Activated CD4-positive, CD25-positive, alpha-beta regulatory T cell treated with anti-CD3 and anti-CD28 coated beads, Interleukin-2, amount 50 U/mL, for 72 hours (primary cell): ENCODE measurements around the gene JUP.

Experiments used
- DNase-seq: peaks from one replicate; pipeline ENCODE4 v3.0.0; 2021

Gene JUP

GRCh38 chr17:41748275-41748674 is 38.2 kb downstream of the JUP start:
- no peak for DNase-seq

- no peak for DNase-seq
Observed at GRCh38 chr17:41741709-41742108, 44.8 kb downstream of the JUP start.

- DNase-seq: no peak
Observed at GRCh38 chr17:41740506-41740905, 46.0 kb downstream of the JUP start.

DNA sequence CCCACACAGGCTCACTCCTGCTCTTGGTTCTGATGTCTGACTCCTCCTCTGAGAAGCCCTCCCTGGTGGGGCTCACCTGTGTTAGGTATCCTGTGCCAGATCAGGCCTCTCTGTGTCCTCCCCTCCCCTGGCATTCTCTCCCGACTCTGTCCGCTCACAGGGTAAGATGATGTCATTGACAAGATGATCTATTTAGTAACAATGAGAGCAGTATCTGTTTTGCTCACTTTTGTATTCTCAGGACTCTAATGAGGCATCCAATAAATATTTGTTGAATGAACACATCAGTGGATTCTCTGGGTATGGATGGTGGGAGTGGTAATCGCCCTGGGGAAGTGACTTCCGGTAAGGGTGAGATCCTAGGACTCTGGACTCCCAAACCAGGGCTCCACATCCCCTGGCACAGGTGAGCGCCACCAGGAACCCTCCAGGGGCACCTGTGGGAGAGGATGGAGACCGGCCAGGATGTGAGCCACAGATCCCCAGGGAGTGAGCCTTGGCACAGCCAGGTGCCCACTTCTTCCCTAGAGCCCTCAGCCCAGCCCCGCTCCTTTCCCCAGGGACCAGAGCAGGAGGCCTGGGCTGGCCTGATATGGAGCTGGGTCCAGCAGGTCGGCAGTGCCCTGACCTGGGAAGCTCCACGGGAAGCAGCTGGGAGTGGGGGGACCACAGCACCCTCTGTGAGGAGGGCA is 46.7 kb downstream of the JUP start:
- no peak for DNase-seq

GRCh38 chr17:41738801-41739112 is 47.8 kb downstream of the JUP start:
- DNase-seq: no peak

DNA sequence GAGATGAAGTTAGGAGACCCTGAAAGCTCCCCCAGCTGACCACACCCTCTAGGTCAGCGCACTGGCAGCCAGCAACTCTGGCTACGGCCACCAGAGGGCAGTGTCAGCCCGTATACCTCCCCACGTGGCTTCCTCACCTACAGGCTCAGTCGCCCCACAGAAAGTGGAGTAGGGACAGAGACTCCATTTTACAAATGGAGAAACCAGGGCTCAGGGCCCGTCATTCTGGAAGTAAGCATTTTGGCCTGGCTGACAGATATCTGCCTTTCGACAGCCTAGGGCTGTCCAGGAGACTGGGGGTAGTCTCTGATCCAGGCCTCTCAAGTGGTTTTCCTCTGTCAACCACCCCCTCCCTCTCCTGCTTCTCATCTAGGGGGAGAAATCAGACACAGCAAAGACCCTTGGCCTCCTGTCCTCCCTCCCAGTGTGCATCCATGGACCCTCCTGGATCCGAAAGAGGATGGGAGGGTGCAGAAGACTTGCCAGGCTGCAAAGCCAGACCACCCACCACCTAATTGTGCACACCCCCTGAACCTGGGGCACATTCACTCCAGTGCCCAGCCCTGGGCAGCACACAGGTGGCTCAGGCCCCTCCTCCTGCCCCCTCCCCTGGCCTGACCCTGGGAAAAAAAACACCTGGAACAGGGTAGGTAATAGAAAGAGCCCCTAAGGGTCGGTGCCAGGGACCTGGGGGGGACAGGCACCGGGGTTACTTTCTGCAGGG is 48.3 kb downstream of the JUP start:
- peak; percentile 86 for DNase-seq

DNA sequence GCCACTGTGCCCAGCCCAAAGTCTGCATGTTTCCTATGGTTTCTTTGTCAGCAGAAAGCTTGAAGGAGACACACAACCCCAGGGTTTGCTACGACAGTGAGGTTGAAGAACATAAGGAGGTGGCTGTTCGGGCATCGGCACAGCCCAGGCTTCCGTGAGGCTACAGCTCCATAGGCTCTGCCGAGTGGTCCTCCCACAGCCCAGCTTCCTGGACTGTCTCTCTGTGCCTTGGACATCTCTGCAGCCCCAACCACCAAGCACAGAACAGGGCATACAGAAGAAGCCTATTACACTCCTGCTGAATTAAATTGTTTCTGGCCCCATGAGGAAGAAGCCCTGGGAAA is 48.9 kb downstream of the JUP start:
- DNase-seq: no peak

GRCh38 chr17:41736983-41737679 is 49.4 kb downstream of the JUP start:
- no peak for DNase-seq

GRCh38 chr17:41735744-41736143 is 50.8 kb downstream of the JUP start:
- no peak for DNase-seq

DNA sequence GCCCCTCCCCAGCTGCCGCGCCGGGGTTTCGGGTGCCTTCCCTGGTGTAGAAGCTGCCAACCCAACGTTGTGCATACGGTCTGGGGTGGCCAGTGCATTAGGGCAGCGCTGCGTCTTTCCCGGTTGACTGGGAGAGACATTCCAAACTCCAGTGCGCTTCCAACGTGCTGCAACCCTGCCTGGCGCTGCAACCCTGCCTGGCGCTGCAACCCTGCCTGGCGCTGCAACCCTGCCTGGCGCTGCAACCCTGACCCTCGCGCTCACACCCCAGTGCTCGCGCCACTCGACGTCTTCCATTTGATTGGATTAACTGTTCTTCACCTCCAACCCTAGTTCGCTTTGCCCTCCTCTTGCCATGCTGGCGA is 51.6 kb downstream of the JUP start:
- DNase-seq: no peak

DNA sequence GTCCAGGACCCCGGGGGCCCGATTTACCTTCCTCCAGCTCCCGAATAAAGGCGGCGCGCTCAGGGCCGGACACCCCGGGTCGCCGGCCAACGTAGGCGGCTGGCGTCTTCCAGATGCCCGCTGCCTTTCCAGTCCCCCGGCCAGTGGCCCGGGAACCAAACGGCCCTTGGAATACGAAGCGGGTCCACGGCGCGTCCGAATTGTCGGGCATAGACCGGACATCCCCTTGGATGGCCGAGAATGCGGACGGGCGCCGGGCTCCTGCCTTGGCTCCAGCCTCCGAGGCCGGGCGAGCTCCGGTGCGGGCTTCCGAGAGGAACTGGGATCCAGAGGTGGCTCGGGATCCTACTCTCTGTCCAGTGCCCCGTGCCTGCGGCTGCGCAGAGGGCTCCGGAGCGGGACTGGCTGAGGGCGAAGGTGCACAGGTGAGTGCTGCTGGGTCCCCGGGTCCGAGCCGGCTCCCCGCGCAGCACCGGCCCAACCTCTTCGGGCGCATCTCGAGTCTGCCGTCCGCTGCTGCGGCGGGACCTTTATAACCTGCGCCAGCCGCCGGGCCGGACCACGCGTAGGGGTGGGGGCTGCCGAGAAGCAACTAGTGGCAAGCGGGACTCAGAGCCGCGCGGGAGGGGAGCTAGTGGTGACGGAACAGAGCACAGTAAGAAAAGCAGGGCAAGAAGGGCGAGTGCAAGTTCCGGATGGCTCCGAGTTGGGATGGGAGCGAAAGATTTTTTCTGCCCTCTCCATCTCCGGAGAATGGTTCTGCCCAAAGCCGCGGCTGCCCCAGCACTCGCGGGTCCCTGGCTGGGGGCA is 52.2 kb downstream of the JUP start, which contains the start of gene HAP1:
HAP1 (minus strand) TSS at position 505 of the 810 bp plus-strand sequence; CDS start at position 496, 9 bp downstream.
- peak; percentile 37 for DNase-seq

DNA sequence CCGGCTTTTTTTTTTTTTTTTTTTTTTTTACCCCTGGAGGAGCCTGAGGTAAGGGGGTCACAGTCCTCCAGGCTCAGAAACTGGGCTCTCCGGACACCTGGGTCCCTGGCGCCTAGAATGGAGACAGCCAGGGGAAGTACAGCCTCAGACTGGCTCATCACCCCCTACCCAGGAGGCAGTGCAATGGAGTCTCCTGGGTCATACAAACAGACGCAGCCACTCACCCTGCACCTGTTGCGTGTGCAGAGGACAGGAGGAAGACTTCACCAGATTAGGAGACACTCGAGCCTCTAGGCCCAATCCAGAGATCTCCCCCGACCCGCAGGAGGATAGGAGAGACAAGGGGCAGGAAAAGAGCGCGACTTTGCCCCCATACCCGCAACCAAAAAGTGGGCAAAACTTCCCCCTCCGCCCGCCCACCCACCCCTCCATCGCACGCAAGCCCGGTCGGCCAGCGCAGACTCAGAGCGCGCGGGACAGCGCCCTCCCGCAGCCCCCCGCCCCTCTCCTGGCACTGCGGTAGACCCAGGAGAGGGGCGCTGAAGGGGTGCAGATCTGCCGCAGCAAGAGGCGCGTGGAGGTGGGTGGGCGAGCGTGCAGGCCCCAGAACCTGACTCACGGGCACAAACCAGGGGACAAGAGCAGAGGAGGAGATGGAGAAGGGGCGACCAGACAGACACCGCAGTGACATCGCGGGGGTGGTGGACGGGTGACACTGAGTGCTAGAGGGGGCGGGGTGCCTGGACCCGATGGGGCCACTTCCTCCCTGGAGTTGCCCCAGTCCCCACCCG is 53.0 kb downstream of the JUP start:
- DNase-seq: no peak

DNA sequence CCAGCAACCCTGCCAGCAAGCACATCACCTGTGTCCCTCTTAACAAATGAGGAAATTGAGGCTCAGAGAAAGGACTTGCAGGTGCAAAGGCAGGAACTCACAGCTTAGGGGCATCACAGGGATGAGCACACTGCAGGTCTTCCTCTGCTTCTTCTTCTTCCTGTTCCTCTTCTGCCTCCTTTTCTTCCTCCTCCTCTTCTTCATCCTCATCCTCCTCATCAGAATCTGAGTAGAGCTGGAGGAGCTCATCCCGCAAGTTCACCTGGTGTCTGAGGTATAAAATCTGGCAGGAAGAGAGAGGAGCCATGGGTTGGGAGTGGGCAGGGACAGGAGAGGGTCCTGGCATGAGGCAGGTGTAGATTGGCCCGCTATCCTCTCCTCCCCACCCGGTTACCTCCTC is 54.7 kb downstream of the JUP start:
- DNase-seq: no peak

DNA sequence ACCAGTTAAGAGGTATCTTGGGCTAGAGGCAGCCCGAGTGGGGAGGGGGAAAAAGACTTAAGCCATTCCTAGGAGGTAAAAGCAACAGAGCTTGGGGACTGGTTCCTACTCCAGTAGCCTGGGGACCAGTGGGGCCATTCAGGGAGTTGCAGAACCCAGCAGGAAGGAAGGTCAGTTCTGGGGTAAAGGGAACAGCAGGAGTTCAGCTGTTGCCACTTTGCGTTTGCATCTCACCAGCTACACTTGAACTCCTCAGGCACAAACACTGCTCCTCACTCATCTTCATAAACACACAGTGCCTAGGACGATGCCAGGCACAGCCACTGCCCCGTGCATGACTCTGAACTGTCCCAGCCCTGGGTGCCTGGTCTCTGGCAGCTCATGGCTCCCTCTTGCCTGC is 56.0 kb downstream of the JUP start:
- DNase-seq: no peak

- no peak for DNase-seq
Observed at GRCh38 chr17:41728056-41728455, 58.5 kb downstream of the JUP start.

DNA sequence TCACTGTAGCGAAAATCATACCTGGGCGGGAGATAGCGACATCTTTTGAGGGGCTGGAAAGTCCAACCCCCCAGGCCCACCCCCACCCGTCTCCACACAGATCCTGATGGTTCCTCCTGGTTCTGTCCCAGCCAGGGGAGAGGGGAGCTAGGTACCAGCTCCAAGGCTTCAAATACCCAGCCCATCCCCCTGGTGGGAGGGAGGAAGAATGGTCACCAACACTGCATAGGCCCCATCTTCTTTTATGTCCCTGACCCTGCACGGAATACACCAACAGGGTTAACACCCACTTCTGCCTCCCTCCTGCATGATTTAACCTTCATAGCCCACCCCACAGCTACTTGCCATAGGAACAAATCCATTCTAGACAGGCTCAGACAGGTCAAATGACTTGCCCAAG is 61.4 kb downstream of the JUP start:
- no peak for DNase-seq

GRCh38 chr17:41724476-41725050 is 61.9 kb downstream of the JUP start:
- DNase-seq: no peak

DNA sequence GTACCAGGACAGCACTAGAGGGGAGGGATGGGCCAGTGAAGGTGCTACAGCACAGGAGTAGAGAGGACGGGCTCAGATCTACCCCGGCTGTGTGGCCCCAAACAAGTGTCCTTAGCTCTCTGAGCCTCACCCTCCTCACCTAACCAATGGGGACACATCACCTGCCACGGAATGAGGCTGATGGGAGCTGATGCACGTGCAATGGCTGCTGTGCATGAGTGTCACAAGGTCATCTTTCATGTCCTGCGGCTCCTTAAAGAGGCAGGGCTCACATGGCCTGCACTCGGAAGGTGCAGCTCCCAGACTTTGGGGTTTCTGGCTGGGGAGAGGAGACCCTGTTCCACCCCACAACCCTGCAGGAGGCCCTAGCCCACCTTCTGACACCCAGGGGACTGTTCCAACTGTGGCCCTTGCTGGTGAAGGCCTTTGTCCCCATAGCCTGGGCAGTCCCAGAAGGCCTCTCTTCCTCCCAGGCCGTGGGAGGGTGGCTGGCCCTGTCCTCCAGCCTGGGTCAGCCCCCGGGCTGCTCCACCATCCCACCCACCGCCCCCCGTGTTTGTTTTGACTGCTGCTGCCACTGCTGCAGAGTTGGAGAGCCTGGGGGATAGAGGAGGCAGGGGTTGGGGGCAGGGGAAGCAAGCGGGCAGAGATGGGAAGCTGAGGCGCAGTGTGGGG is 62.6 kb downstream of the JUP start:
- DNase-seq: no peak

GRCh38 chr17:41722231-41722630 is 64.3 kb downstream of the JUP start:
- no peak for DNase-seq

- DNase-seq: no peak
Observed at GRCh38 chr17:41718287-41718645, 68.2 kb downstream of the JUP start.

DNA sequence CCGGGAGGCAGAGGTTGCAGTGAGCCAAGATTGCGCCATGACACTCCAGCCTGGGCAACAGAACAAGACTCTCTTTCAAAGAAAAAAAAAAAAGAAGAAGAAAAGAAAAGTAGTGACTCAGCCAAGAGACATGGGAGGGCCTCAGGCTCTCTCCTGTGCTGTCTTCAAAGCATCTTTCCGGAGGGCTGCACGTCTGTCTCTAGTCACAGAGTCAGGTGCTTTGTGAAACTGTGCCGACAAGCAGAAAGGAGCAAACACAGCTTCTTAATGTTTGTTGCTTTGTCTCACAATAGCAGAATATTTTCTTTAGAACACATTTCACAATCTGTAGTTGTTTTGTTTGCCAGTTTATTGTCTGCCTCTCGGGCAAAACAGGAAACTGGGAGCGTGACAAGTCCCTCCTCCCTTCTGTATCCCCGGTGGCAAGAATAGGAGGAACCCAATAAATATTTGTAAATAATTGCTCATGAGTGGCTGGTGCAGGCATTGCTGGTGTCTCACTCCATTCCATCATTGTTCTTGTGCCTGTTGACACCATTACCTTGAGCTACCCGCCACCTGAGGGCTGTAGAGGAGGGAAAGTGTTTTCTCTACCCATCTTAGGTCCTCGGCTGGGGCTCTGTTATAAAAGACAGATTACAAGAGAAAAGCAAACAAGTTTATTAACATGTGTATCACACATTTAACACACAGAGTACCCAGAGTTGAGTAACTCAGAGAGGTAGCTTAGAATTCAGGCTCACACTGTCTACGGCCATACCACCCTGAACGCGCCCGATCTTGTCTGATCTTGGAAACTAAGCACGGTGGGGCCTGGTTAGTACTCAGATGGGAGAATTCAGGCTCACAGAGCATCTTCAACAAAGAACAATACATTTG is 68.9 kb downstream of the JUP start:
- DNase-seq: no peak
